Measurements from ENCODE around the gene CNTNAP5. TPM values are rescaled to one million over a fixed set of nuclear protein-coding genes. Genes with fewer than 3 reads are reported as not detected.
A peak's percentile ranks its signal among the peaks of the same experiment; 100 is the strongest.

The CNTNAP5 gene
- total and polyA plus RNA-seq, 2 experiments from 2014 or later, result 0.03 TPM; not detected in 1

- Histone ChIP-seq H3K4me3 (no peak overlapping the region), H3K27ac (no peak overlapping the region)
- TF ChIP-seq CTCF (IDR thresholded peaks at IDR 0.05; ENCODE audit: low read depth, low read length), result no peak
These were observed 291.0 kb downstream of the CNTNAP5 start for GRCh38 chr2:124316133-124316532.

GRCh38 chr2:124316881-124317605, 292.0 kb downstream of the CNTNAP5 start:
- Histone ChIP-seq H3K27ac (no peak overlapping the region), H3K4me3 (no peak overlapping the region)
- no peak for TF ChIP-seq CTCF (IDR thresholded peaks at IDR 0.05; ENCODE audit: low read depth, low read length)

More at GRCh38 chr2:124316133-124316532, 291.0 kb downstream of the CNTNAP5 start:
- H3K9me3 ChIP-seq (ENCODE audit: low read depth), result no peaks in the 10 kb centered on the region
- H3K27me3 ChIP-seq, result no peaks in the 10 kb centered on the region
- no peaks in the 10 kb centered on the region for H3K4me1 ChIP-seq (ENCODE audit: low read depth)
- DNase-seq (ENCODE audit: low read depth in 1 of 2, low spot score in 1 of 2), result no peak
- H3K36me3 ChIP-seq, result no peaks in the 10 kb centered on the region

GRCh38 chr2:124317628-124318027, 292.5 kb downstream of the CNTNAP5 start:
- Histone ChIP-seq H3K9me3 (ENCODE audit: low read depth) (no peaks in the 10 kb centered on the region), H3K36me3 (no peaks in the 10 kb centered on the region), H3K27me3 (no peaks in the 10 kb centered on the region), H3K27ac (no peak overlapping the region), H3K4me3 (no peak overlapping the region), H3K4me1 (ENCODE audit: low read depth) (no peaks in the 10 kb centered on the region)
- TF ChIP-seq CTCF (IDR thresholded peaks at IDR 0.05; ENCODE audit: low read depth, low read length), result no peak
- no peak for DNase-seq (ENCODE audit: low read depth in 1 of 2, low spot score in 1 of 2)

More at GRCh38 chr2:124316881-124317605, 292.0 kb downstream of the CNTNAP5 start:
- peak in 1 of 2 donors; percentile 52 for DNase-seq (ENCODE audit: low read depth in 1 of 2, low spot score in 1 of 2)
- Histone ChIP-seq H3K36me3 (no peaks in the 10 kb centered on the region), H3K4me1 (ENCODE audit: low read depth) (no peaks in the 10 kb centered on the region), H3K27me3 (no peaks in the 10 kb centered on the region), H3K9me3 (ENCODE audit: low read depth) (no peaks in the 10 kb centered on the region)

- Histone ChIP-seq H3K27me3 (no peaks in the 10 kb centered on the region), H3K36me3 (no peaks in the 10 kb centered on the region), H3K9me3 (ENCODE audit: low read depth) (no peaks in the 10 kb centered on the region), H3K4me3 (no peak overlapping the region), H3K4me1 (ENCODE audit: low read depth) (no peaks in the 10 kb centered on the region), H3K27ac (no peak overlapping the region)
- DNase-seq (ENCODE audit: low read depth in 1 of 2, low spot score in 1 of 2), result no peak
- no peak for TF ChIP-seq CTCF (IDR thresholded peaks at IDR 0.05; ENCODE audit: low read depth, low read length)
These were observed 293.8 kb downstream of the CNTNAP5 start for GRCh38 chr2:124318913-124319312.

GRCh38 chr2:124319577-124319976, 294.5 kb downstream of the CNTNAP5 start:
- no peaks in the 10 kb centered on the region for H3K9me3 ChIP-seq (ENCODE audit: low read depth)

More at GRCh38 chr2:124319577-124319976, 294.5 kb downstream of the CNTNAP5 start:
- Histone ChIP-seq H3K36me3 (no peaks in the 10 kb centered on the region), H3K27me3 (no peaks in the 10 kb centered on the region), H3K27ac (no peak overlapping the region), H3K4me1 (ENCODE audit: low read depth) (no peaks in the 10 kb centered on the region), H3K4me3 (no peak overlapping the region)
- TF ChIP-seq CTCF (IDR thresholded peaks at IDR 0.05; ENCODE audit: low read depth, low read length), result no peak
- DNase-seq (ENCODE audit: low read depth in 1 of 2, low spot score in 1 of 2), result no peak
